GM21825 (cell line): Measurements from ENCODE around the gene NOS3.

Experiments
- ATAC-seq: cut with Tn5 transposase; IDR thresholded peaks from one replicate; pipeline ENCODE4 v1.9.1; 2021; ENCODE audit warnings: mild to moderate bottlenecking, moderate library complexity; ENCODE audit not compliant: unreplicated experiment

The NOS3 gene

GRCh38 chr7:150951521-150951920 is 39.3 kb upstream of the NOS3 start:
- ATAC-seq: no peak

GRCh38 chr7:150952331-150953050 is 38.3 kb upstream of the NOS3 start:
- ATAC-seq: no peak

DNA sequence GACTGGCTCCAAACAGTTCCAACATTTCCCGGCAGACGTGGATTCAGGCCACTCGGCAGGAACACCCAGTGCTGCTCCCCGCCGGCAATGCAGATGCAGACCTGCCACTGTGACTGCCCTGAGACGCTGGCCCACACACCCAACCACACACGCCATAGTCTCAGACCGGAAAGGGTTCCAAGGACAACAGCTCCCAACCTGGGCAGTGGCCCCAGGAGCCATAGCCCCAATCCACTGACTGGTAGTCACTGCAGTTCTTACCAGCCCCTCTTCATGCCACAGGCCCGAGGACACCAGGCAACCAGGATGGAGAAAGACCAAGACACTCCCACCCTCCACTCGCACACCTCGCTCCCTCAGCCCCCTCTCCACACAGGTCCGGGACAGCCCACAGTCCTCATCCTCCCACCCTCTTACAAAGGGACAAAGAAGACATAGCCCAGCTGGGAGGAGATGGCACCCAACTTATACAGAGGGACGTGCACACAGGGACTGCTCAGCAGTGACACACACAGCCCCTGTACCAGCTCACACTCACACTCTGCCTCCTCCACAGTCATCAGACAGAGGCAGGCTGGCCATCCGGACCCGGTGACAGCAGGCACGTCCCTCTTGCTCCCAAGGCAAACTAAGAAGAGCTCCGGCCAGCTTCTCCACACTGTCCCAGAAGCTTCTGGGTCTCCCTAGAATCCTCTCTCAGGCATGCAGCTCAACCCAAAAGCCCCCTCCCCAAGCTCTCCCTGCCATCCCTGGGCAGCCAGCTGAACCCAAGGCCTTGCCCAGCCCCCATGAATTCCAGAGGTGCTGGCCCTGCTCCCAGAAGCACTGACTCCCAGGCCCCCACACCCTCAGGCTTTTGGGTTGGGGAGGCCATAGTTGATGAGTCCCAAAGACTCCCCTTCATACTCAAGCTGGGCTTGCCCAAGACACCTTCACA is 37.5 kb upstream of the NOS3 start:
- ATAC-seq: no peak

- no peak for ATAC-seq
Observed at GRCh38 chr7:150954201-150954985, 36.4 kb upstream of the NOS3 start.

DNA sequence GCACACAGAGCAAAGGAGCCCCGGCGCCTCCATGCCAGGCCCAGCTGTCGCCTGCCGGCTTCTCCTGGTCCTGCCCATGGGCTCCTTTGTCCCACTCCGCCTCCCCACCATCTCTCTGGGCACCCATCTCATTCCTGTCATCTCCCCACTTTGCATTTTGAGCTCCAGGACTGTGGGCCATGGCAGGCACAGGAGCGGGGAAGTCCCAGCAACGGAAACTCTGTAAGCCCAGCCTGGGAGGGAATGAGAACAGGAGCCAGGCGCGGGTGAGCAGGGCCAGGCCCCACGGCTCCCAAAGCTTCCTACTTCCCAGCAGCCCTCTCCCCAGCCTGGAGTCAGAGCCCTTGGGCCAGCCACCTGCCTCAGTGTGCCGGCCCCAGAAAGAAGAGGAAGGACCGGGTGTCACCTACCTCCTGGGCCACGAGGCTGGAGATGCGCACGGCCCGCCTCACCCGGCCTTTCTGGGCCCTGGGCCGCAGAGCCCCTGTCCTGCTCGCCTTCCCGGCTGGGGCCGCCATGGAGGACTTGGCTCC is 35.8 kb upstream of the NOS3 start:
- ATAC-seq: no peak

DNA sequence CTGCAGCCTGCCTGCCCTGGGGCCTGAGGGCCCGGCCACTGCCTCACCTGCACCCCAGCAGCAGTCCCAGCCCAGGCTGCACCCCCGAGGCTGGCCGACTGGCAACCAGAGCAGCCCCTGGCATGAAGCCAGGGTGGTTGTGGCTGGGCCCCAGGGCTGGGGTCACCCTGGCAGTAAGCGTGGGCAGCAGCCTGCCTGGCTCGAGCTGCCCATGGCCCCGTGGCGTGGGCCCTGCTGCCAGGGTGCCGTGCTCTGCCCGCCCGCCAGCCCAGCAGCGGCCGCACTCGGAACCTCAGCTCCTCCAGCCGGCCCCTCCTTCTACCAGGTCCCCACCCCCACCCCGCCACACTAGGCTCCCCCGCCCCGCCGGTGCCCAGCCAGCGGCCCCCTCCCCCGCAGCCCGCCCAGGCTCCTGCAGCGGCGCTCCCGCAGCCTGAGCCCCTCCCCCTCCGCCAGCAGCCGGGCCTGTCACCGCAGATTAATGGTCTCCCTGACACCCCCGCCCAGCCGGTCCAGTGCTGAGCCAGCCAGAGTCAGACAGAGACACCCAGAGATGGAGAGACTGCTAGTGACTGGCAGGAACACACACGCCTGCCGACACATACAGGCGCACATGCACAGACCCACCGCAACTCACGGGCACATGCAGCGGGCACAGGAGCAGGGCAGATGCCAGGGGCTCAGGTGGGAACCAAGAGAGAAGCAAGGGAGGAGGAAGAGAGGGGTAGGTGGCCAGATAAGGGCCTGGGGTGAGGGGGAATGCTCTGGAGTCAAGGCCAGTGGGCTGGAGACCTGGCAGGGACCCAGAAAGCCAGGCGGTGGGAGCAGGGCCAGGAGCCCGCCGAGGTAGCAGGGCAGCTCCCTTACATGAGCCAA is 35.1 kb upstream of the NOS3 start:
- ATAC-seq: no peak

DNA sequence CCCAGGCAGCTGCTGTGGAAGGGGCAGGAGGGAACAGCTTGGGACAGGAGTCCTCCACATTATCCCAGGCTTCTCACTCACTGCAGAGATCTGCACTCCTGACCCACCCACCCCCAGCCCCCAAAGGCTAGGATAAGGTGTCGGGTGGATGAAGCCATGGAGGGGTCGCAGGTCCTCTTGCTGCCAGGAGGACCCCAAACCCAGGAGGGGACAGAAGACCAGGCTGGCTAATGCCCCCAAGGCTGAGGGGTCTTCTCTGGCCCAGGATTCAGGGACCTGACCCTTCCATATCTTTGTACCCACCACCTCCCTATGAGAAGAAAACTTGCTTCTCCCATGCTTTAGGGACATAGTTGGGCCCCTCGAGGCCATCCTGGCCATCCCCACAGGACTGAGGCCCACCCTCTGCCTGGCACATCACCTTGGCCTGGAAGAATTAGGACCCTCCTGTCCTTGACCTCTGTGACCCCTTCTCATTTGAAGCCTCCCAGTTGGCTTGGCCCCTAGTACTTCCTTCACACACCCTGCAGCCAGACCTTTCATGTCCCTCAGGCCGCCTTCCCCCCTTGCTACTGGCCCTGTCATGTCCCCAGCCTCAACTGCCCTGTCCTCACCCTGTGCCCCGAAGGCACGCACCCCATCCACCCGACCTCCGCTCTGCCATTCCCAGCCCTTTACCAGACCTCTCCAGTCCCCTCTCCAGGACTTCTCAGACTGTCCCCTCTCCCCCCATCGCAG is 34.3 kb upstream of the NOS3 start:
- no peak for ATAC-seq

GRCh38 chr7:150957133-150958020 is 33.4 kb upstream of the NOS3 start:
- ATAC-seq: no peak

DNA sequence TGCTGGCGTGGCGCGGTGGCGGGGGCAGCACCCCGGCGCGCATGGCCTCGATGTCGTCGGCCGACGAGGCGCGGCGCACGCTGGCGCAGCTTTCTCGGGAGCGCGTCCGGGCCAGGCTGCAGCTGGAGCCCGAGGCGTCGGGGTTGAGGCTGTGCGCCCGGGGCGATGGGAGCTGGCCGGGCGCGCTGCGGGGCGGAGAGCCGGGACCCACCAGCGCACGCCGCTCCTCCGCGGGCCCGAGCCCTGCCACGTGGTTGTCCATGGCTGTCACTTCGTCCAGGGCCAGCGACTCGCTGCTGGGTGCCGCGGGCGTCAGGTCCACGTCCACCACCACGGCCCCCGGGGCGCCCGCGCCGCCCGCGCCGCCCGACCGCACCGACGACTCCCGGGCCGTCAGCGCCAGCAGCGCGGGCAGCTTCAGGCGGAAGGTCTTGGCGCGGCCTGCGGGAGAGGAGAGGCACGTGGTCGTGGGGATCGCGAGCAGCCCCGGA is 32.7 kb upstream of the NOS3 start:
- no peak for ATAC-seq

- ATAC-seq: no peak
Observed at GRCh38 chr7:150958597-150958996, 32.2 kb upstream of the NOS3 start.

DNA sequence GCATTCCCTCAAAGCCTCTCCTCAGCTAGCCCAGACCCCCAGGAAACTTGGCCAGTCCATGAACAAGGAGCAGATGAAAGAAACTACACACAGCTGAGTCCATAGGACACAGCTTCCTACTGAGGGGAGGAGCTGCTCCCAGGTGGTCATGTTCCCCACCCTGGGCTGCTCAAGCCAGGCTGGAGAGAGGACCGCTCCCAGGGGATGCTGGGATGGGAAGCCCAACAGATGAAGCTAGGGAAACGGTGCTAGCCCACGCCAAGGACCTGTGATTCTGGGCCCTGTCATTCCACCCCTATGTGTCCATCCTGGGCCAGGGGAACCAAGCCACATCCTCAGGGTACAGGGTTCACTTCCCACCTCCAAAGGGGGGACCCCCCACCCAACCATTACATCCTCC is 31.7 kb upstream of the NOS3 start:
- ATAC-seq: no peak

DNA sequence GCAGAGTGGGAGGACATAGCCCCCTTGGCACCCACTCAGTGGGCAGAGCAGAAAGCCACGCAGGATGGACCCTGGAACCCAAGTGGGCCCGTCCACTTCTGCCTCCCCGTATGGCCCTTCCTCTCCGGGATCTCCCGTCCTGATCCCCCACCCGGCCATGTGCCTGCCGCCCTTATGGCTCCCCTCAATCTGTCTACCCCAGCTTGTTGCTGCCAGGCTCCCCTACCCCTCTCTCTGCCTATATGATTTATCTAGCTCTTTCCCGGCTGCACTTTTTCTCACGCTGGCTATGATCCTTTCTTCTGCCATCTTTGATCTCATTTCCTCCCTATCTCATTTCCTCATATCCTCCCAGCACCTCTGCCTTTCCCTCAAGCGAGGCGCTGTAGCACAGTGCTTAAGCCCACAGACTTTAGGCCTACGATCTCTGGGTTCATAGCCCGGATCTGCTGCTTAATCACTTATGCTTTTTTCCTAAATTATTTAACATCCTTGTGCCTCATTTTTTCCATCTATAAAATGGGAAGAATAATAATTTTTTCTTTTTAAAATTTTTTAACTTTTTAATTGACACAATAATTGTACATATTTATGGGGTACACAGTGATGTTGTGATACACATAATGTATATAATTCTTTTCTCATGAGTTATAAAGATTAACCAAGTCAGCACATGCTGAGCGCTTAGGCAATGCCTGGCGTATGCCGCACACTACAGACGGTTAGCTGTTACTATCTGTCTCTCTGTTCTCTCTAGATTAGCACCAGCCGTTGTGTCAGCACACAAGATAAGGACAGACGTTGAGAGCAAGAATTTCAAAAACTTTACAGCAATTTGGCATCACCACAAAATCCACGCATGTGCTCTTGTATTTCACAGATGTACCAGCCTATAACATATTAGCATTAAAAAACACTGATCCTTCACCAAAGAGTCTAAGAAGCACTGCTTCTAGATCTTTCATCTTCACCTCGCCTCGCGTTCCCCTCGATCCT is 30.8 kb upstream of the NOS3 start:
- ATAC-seq: no peak

DNA sequence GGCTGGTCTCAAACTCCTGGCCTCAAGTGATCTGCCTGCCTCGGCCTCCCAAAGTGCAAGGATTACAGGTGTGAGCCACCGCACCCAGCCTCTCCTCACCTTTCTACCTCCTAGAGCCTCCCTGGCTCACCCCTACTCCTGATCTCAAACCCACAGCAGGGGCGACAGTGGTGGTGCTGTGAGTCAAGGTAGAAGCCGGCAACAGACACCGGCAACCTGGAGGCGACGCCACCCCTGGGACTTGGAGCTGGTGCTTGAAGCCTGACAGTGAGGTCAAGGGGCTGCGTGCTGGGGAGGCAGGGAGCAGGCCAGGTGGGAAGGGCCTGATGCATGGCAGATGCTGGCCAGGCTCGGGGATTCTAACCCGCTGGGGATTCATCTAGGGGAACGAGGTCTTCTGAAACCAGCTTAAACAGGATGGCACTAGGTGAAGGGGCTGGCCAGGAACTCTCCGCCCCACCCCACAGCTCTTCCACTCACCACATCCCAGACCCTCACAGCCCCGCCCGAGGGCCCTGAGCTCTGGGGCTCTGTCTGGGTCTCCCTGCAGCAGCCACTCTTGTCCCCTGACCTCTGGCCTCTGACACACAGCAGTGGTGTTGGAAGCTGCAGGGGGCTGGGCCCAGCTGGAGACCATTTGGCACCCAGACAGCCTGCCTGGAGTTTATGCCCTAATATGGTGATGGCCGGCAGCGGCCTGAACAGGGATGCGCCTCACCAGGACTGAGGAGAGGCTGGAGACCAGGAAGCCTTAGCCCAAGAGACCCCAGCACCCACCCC is 29.1 kb upstream of the NOS3 start:
- ATAC-seq: no peak

DNA sequence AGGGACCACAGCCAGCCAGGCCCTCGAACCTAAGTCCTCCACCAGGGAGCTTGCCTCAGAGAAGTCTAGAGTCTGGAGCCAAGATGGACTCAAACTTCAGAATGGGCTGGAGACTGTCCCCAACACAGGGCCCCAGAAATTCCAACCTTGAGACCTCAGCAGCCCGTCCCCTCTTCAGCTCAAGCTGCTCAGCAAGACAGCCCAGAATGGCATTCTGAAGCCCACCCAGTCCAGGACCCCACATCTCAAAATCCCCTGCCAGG is 28.6 kb upstream of the NOS3 start:
- ATAC-seq: no peak

DNA sequence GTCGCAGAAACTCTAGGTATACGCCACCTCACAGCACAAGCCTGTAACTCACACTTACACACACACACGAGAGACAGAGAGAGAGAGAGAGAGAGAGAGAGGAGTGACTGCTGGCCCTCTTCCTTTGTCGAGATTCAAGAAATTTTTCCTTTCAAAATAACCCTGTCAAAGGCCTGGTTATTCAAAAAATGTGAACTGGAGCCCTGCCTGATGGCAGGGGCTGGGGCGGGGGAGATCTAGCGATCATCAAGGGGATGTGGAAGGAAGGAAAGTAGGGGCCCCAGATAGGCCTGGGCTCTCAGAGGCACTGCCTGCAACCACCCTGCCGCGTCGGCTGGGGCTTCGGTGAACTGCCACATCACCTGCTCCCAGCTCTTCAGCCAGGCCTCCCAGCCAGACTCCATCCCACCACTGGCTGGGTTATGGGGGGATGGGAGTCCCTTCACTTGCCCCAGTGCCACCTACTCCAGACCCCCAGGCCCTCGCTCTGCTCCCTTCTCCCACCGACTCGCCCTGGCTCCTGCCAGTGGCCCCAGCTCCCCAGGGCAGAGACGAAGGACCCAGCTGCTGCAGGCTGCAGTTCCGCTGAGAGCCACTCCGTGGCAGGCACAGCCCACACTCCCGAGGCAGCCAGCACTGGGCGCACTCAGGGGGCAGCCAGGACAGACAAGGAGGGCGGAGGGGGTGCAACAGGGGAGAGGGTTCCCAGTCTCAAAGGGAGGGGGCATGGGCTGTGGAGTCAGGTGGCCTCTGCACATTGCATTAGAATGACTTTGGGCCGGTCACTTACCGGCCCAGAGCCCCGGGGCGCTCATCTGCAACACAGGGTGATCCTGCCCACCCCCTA is 28.0 kb upstream of the NOS3 start:
- peak; percentile 81 for ATAC-seq
